HEK293 (cell line): Measurements from ENCODE around the gene JAKMIP1.

Source experiments
- CTCF ChIA-PET: fragments of 350-600 bp; formaldehyde crosslinking; extraction: SDS; loops from one replicate; lab custom pipeline; 2021; ENCODE audit warnings: antibody characterized with exemption; lab: Yijun Ruan, JAX
- POLR2A ChIA-PET: fragments of 300-600 bp; formaldehyde crosslinking; extraction: SDS; loops from one replicate; lab custom pipeline; 2020; ENCODE audit warnings: antibody characterized with exemption, inconsistent platforms; lab: Yijun Ruan, JAX
- H3K27ac ChIP-seq: fragments of 200-500 bp; sonication (Bioruptor generic); 2 replicates; pipeline ENCODE4 v1.5.1; 2014; ENCODE audit warnings: low read depth, low read length, control low read depth, inconsistent platforms; ENCODE audit errors: extremely low read depth
- H3K36me3 ChIP-seq, 2 experiments: fragments of 200-500 bp in 1 of 2; sonication (Bioruptor generic) in 1 of 2; 1 replicate in 1 of 2; 2 replicates in 1 of 2; pipeline ENCODE4 v1.5.1; 2014 to 2017; ENCODE audit warnings: inconsistent platforms in 2 of 2, low read length in 2 of 2; ENCODE audit not compliant: control insufficient read depth in 2 of 2, insufficient read depth in 1 of 2
- H3K4me1 ChIP-seq: fragments of 200-500 bp; sonication (Bioruptor generic); 2 replicates; pipeline ENCODE4 v1.5.1; 2014; ENCODE audit warnings: mild to moderate bottlenecking, low read length, inconsistent platforms; ENCODE audit not compliant: control insufficient read depth, insufficient read depth
- H3K4me3 ChIP-seq: 2 replicates; pipeline ENCODE4 v1.5.1; 2011; ENCODE audit warnings: low read depth, mild to moderate bottlenecking, control low read depth, low read length, moderate library complexity
- H3K9me3 ChIP-seq: fragments of 200-500 bp; sonication (Bioruptor generic); 2 replicates; pipeline ENCODE4 v1.5.1; 2014; ENCODE audit warnings: low read depth, low read length, inconsistent platforms; ENCODE audit not compliant: control insufficient read depth, insufficient read depth
- HOXC10 ChIP-seq: sonication (generic); formaldehyde crosslinking; IDR thresholded peaks from 2 replicates; pipeline ENCODE4 v1.8.1; 2023; ENCODE audit warnings: mild to moderate bottlenecking, missing genetic modification reagents
- KLF8 ChIP-seq: fragments of 450-650 bp; formaldehyde crosslinking; IDR thresholded peaks from 2 replicates; pipeline ENCODE4 v1.5.1; 2016; ENCODE audit warnings: missing biosample characterization, missing genetic modification characterization
- SETDB1 ChIP-seq: IDR thresholded peaks from one replicate; pipeline ENCODE4 v1.6.1; 2017; ENCODE audit warnings: mild to moderate bottlenecking, low read length, moderate library complexity, mixed read lengths; ENCODE audit not compliant: insufficient read length
- TCF7L2 ChIP-seq: IDR thresholded peaks from 2 replicates; pipeline ENCODE4 v1.6.1; 2011; ENCODE audit warnings: low read depth, mild to moderate bottlenecking, inconsistent platforms, low read length, moderate library complexity, borderline replicate concordance
- TRIM28 ChIP-seq: IDR thresholded peaks from 2 replicates; pipeline ENCODE4 v1.6.1; 2011; ENCODE audit warnings: low read length, control low read depth, borderline replicate concordance
- WT1 ChIP-seq: fragments of 450-650 bp; formaldehyde crosslinking; IDR thresholded peaks from 2 replicates; pipeline ENCODE4 v1.5.1; 2016; ENCODE audit warnings: missing biosample characterization, missing genetic modification characterization
- YY1 ChIP-seq: fragments of 450-650 bp; formaldehyde crosslinking; IDR thresholded peaks from 2 replicates; pipeline ENCODE4 v1.5.1; 2018; ENCODE audit warnings: missing biosample characterization, missing genetic modification characterization
- YY2 ChIP-seq: fragments of 450-650 bp; formaldehyde crosslinking; IDR thresholded peaks from 2 replicates; pipeline ENCODE4 v1.5.1; 2016; ENCODE audit warnings: missing biosample characterization, missing genetic modification characterization
- ZBTB1 ChIP-seq: fragments of 450-650 bp; formaldehyde crosslinking; IDR thresholded peaks from 2 replicates; pipeline ENCODE4 v1.5.1; 2016; ENCODE audit warnings: missing biosample characterization, missing genetic modification characterization
- ZBTB17 ChIP-seq: fragments of 450-650 bp; formaldehyde crosslinking; IDR thresholded peaks from 2 replicates; pipeline ENCODE4 v1.5.1; 2016; ENCODE audit warnings: missing biosample characterization, missing genetic modification characterization
- ZEB2 ChIP-seq: fragments of 450-650 bp; formaldehyde crosslinking; IDR thresholded peaks from 2 replicates; pipeline ENCODE4 v1.5.1; 2016; ENCODE audit warnings: missing biosample characterization, missing genetic modification characterization
- ZFHX2 ChIP-seq: fragments of 450-650 bp; formaldehyde crosslinking; conservative IDR thresholded peaks from 2 replicates; pipeline ENCODE4 v1.5.1; 2016; ENCODE audit warnings: missing biosample characterization, missing genetic modification characterization
- ZNF112 ChIP-seq: fragments of 450-650 bp; formaldehyde crosslinking; IDR thresholded peaks from 2 replicates; pipeline ENCODE4 v1.5.0; 2017; ENCODE audit warnings: missing biosample characterization, missing genetic modification characterization
- ZNF121 ChIP-seq: fragments of 450-650 bp; formaldehyde crosslinking; IDR thresholded peaks from 2 replicates; pipeline ENCODE4 v1.5.1; 2016; ENCODE audit warnings: missing biosample characterization, missing genetic modification characterization
- ZNF140 ChIP-seq: fragments of 450-650 bp; formaldehyde crosslinking; IDR thresholded peaks from 2 replicates; pipeline ENCODE4 v1.5.1; 2016; ENCODE audit warnings: missing biosample characterization, missing genetic modification characterization
- ZNF16 ChIP-seq: fragments of 450-650 bp; formaldehyde crosslinking; IDR thresholded peaks from 2 replicates; pipeline ENCODE4 v1.5.1; 2016; ENCODE audit warnings: low read depth, missing biosample characterization, missing genetic modification characterization
- ZNF221 ChIP-seq: fragments of 450-650 bp; formaldehyde crosslinking; IDR thresholded peaks from 2 replicates; pipeline ENCODE4 v1.5.1; 2017; ENCODE audit warnings: missing biosample characterization, missing genetic modification characterization, borderline replicate concordance
- ZNF266 ChIP-seq: fragments of 450-650 bp; formaldehyde crosslinking; IDR thresholded peaks from 2 replicates; pipeline ENCODE4 v1.5.1; 2016; ENCODE audit warnings: missing biosample characterization, missing genetic modification characterization, low read depth
- ZNF362 ChIP-seq: fragments of 450-650 bp; formaldehyde crosslinking; IDR thresholded peaks from 2 replicates; pipeline ENCODE4 v1.5.1; 2016; ENCODE audit warnings: missing biosample characterization, missing genetic modification characterization
- ZNF510 ChIP-seq: fragments of 450-650 bp; formaldehyde crosslinking; IDR thresholded peaks from 2 replicates; pipeline ENCODE4 v1.5.1; 2018; ENCODE audit warnings: mild to moderate bottlenecking, missing genetic modification characterization, missing biosample characterization; ENCODE audit not compliant: insufficient replicate concordance
- ZNF529 ChIP-seq: fragments of 450-650 bp; formaldehyde crosslinking; IDR thresholded peaks from 2 replicates; pipeline ENCODE4 v1.5.1; 2017; ENCODE audit warnings: missing genetic modification characterization, missing biosample characterization; ENCODE audit not compliant: insufficient replicate concordance
- ZNF530 ChIP-seq: fragments of 450-650 bp; formaldehyde crosslinking; IDR thresholded peaks from 2 replicates; pipeline ENCODE4 v1.5.1; 2016; ENCODE audit warnings: low read depth, missing biosample characterization, missing genetic modification characterization
- ZNF555 ChIP-seq: fragments of 450-650 bp; formaldehyde crosslinking; conservative IDR thresholded peaks from 2 replicates; pipeline ENCODE4 v1.5.1; 2017; ENCODE audit warnings: missing biosample characterization, mild to moderate bottlenecking, missing genetic modification characterization, inconsistent platforms
- ZNF560 ChIP-seq: fragments of 450-650 bp; formaldehyde crosslinking; IDR thresholded peaks from 2 replicates; pipeline ENCODE4 v1.5.1; 2017; ENCODE audit warnings: missing biosample characterization, missing genetic modification characterization, borderline replicate concordance
- ZNF658 ChIP-seq: fragments of 450-650 bp; formaldehyde crosslinking; IDR thresholded peaks from 2 replicates; pipeline ENCODE4; 2016; ENCODE audit warnings: missing biosample characterization, missing genetic modification characterization
- ZNF664 ChIP-seq: fragments of 450-650 bp; formaldehyde crosslinking; IDR thresholded peaks from 2 replicates; pipeline ENCODE4 v1.5.1; 2016; ENCODE audit warnings: missing biosample characterization, missing genetic modification characterization
- ZNF670 ChIP-seq: fragments of 450-650 bp; formaldehyde crosslinking; IDR thresholded peaks from 2 replicates; pipeline ENCODE4 v1.5.1; 2016; ENCODE audit warnings: missing biosample characterization, missing genetic modification characterization, low read depth
- ZNF792 ChIP-seq: fragments of 450-650 bp; formaldehyde crosslinking; IDR thresholded peaks from 2 replicates; pipeline ENCODE4 v1.5.1; 2016; ENCODE audit warnings: missing biosample characterization, missing genetic modification characterization
- ZNF837 ChIP-seq: fragments of 450-650 bp; formaldehyde crosslinking; IDR thresholded peaks from 2 replicates; pipeline ENCODE4 v1.5.1; 2016; ENCODE audit warnings: missing biosample characterization, missing genetic modification characterization
- ZSCAN16 ChIP-seq: fragments of 450-650 bp; formaldehyde crosslinking; IDR thresholded peaks from 2 replicates; pipeline ENCODE4 v1.5.1; 2016; ENCODE audit warnings: missing biosample characterization, missing genetic modification characterization
- TF ChIP-seq, protein P1 (sequence below): fragments of 450-650 bp; formaldehyde crosslinking; IDR thresholded peaks from 2 replicates; pipeline ENCODE4 v1.5.1; 2016; ENCODE audit warnings: missing biosample characterization, missing genetic modification characterization, borderline replicate concordance
- TF ChIP-seq, protein P2 (sequence below): fragments of 450-650 bp; formaldehyde crosslinking; IDR thresholded peaks from 2 replicates; pipeline ENCODE4 v1.5.1; 2016; ENCODE audit warnings: missing biosample characterization, missing genetic modification characterization

The JAKMIP1 gene

DNA sequence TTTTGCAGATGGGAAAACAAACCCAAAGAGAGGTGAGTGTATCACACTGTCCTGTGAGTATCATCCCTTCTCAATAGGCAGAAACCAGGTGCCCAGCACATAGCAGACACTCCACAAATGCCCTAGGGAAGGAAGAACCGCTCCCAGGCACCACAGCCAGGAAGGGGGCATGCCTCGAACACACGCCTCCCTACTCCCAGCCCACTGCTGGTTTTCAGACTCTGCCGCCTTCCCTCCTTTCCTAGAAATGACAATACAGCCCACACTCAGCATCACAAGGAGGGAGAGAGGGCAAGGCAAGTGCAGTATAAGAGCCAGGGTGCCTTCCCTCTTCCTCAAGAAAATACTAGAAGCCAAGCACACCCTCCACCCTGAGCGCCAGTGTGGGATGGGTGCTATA lies 16.2 kb downstream of the JAKMIP1 start:
- no peak for TF ChIP-seq ZEB2
- no peak for TF ChIP-seq HOXC10 (CRISPR knock-in tag)
- TF ChIP-seq ZNF266 = no peak
- no peak for TF ChIP-seq TRIM28
- TF ChIP-seq KLF8 (tag by site-specific recombination) = no peak
- TF ChIP-seq ZNF510 (tag by site-specific recombination) = no peak
- no peak for TF ChIP-seq WT1 (tag by site-specific recombination)
- TF ChIP-seq YY2 (tag by site-specific recombination) = no peak
- no peak for TF ChIP-seq ZBTB1 (tag by site-specific recombination)
- TF ChIP-seq ZNF362 (tag by site-specific recombination) = no peak
- TF ChIP-seq, protein P1, sequence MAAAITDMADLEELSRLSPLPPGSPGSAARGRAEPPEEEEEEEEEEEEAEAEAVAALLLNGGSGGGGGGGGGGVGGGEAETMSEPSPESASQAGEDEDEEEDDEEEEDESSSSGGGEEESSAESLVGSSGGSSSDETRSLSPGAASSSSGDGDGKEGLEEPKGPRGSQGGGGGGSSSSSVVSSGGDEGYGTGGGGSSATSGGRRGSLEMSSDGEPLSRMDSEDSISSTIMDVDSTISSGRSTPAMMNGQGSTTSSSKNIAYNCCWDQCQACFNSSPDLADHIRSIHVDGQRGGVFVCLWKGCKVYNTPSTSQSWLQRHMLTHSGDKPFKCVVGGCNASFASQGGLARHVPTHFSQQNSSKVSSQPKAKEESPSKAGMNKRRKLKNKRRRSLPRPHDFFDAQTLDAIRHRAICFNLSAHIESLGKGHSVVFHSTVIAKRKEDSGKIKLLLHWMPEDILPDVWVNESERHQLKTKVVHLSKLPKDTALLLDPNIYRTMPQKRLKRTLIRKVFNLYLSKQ (tag by site-specific recombination) = no peak
- no peak for TF ChIP-seq ZNF560 (tag by site-specific recombination)
- TF ChIP-seq ZNF529 = no peak
- no peak for TF ChIP-seq ZNF112
- no peak for TF ChIP-seq ZNF670
- no peak for TF ChIP-seq YY1 (tag by site-specific recombination)
- TF ChIP-seq ZNF16 (tag by site-specific recombination) = no peak
- TF ChIP-seq ZNF837 (tag by site-specific recombination) = no peak
- no peak for TF ChIP-seq ZNF555 (tag by site-specific recombination)
- no peaks in the 10 kb centered on the region for H3K36me3 ChIP-seq
- H3K27ac ChIP-seq = no peak overlapping the region
- ChIA-PET CTCF (no interaction called here), POLR2A (no interaction called here)
- H3K9me3 ChIP-seq = no peaks in the 10 kb centered on the region
- H3K4me1 ChIP-seq = no peaks in the 10 kb centered on the region
- no peak overlapping the region for H3K4me3 ChIP-seq

DNA sequence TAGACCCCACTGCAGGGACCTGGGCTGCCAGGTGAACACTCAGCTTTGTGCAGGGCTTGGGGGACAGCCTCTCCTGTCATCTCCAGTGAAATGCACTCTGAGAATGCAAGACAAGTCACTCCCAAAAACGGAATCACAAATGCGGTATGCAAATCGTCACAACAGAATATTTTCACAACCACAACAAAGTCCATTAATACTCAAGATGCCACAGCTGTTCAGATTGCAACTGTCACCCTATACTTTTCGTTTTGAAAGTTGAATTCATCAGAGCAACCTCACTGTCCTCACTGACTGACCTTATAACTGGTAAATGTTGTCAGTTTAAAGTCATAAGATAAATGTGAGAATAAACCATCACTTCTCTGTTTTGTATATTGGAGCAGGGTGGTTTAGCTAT lies 16.6 kb downstream of the JAKMIP1 start:
- no peak overlapping the region for H3K4me3 ChIP-seq
- no peak overlapping the region for H3K27ac ChIP-seq
- no peaks in the 10 kb centered on the region for H3K4me1 ChIP-seq
- CTCF ChIA-PET = no interaction called here
- no peaks in the 10 kb centered on the region for H3K36me3 ChIP-seq
- TF ChIP-seq ZNF792 (no peak), ZNF121 (tag by site-specific recombination) (no peak), SETDB1 (no peak), ZEB2 (no peak), ZNF664 (tag by site-specific recombination) (no peak), ZFHX2 (tag by site-specific recombination) (no peak), ZNF221 (no peak), ZNF658 (no peak), ZNF530 (tag by site-specific recombination) (no peak), ZNF140 (tag by site-specific recombination) (no peak), ZSCAN16 (tag by site-specific recombination) (no peak), TCF7L2 (no peak), ZBTB17 (tag by site-specific recombination) (no peak), YY2 (tag by site-specific recombination) (no peak)
- TF ChIP-seq, protein P2, sequence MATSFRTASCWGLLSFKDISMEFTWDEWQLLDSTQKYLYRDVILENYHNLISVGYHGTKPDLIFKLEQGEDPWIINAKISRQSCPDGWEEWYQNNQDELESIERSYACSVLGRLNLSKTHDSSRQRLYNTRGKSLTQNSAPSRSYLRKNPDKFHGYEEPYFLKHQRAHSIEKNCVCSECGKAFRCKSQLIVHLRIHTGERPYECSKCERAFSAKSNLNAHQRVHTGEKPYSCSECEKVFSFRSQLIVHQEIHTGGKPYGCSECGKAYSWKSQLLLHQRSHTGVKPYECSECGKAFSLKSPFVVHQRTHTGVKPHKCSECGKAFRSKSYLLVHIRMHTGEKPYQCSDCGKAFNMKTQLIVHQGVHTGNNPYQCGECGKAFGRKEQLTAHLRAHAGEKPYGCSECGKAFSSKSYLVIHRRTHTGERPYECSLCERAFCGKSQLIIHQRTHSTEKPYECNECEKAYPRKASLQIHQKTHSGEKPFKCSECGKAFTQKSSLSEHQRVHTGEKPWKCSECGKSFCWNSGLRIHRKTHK (tag by site-specific recombination) = no peak
- TF ChIP-seq, all 188 proteins: peak for 0
- no peaks in the 10 kb centered on the region for H3K9me3 ChIP-seq
- POLR2A ChIA-PET = no interaction called here
